Subcutaneous adipose tissue (tissue), 4 donors: Measurements from ENCODE around the gene ACTL6A. TPM values are rescaled to one million over a fixed set of nuclear protein-coding genes. Genes with fewer than 3 reads are reported as not detected.

Experiments used
- CTCF ChIP-seq: fragments of 450-650 bp; IDR thresholded peaks from one replicate; pipeline ENCODE4 v1.5.1; 2016; ENCODE audit warnings: low read depth, mild to moderate bottlenecking, control low read depth, antibody characterized with exemption, moderate library complexity
- total RNA-seq, 4 donors: library from RNA; depleted of rRNA; stranded (reverse); fragments of >200 nt; gene quantifications; one replicate each; pipeline ENCODE4 v1.1.0, GENCODE V29; 2016

The ACTL6A gene
- total RNA-seq, 4 donors from 2014 or later, result 27.4 to 37.9 (median 32.8) TPM

GRCh38 chr3:179536256-179536655 lies 26.5 kb upstream of the ACTL6A start:
- no peak for TF ChIP-seq CTCF

- no peak for TF ChIP-seq CTCF
These were observed 21.6 kb upstream of the ACTL6A start for GRCh38 chr3:179541094-179541493.

GRCh38 chr3:179541596-179541995 lies 21.1 kb upstream of the ACTL6A start:
- TF ChIP-seq CTCF, result no peak

GRCh38 chr3:179542375-179542774 lies 20.4 kb upstream of the ACTL6A start:
- no peak for TF ChIP-seq CTCF

GRCh38 chr3:179544981-179545645 lies 17.6 kb upstream of the ACTL6A start:
- no peak for TF ChIP-seq CTCF

GRCh38 chr3:179546814-179547241 lies 15.9 kb upstream of the ACTL6A start:
- no peak for TF ChIP-seq CTCF

- no peak for TF ChIP-seq CTCF
These were observed 11.2 kb upstream of the ACTL6A start for GRCh38 chr3:179551349-179552105.
